ENCODE results near the gene PLA2G2F.
A peak's percentile ranks its signal among the peaks of the same experiment; 100 is the strongest.

PLA2G2F gene

GRCh38 chr1:20164694-20165202 is 25.6 kb downstream of the PLA2G2F start:
- no peak for TF ChIP-seq CTCF (IDR thresholded peaks at IDR 0.05; ENCODE audit: control extremely low read depth, extremely low read depth, low read depth, missing control alignments)
- DNase-seq (ENCODE audit: extremely low spot score): no peak
- ChIA-PET POLR2A (no interaction called here), CTCF (interaction anchor here (0.8 to 6.4 kb wide), 6 partner anchors 10 to 32 kb away, joined by 3 to 46 read pairs (median 4); no protein-coding TSS in a partner anchor)

GRCh38 chr1:20165522-20165951 is 26.4 kb downstream of the PLA2G2F start:
- ChIA-PET CTCF (interaction anchor here (0.9 to 6.4 kb wide), 7 partner anchors 10 to 248 kb away, joined by 3 to 46 read pairs (median 5); no protein-coding TSS in a partner anchor), POLR2A (no interaction called here)
- TF ChIP-seq CTCF (IDR thresholded peaks at IDR 0.05; ENCODE audit: control extremely low read depth, extremely low read depth, low read depth, missing control alignments): peak; percentile 30
- peak; percentile 61 for DNase-seq (ENCODE audit: extremely low spot score)

GRCh38 chr1:20166051-20166450 is 26.9 kb downstream of the PLA2G2F start:
- no peak for DNase-seq (ENCODE audit: extremely low spot score)
- TF ChIP-seq CTCF (IDR thresholded peaks at IDR 0.05; ENCODE audit: control extremely low read depth, extremely low read depth, low read depth, missing control alignments): no peak
- CTCF ChIA-PET: interaction anchor here (0.9 to 6.4 kb wide), 5 partner anchors 9 to 248 kb away, joined by 3 to 46 read pairs (median 5); no protein-coding TSS in a partner anchor
- POLR2A ChIA-PET: no interaction called here

GRCh38 chr1:20167126-20167525 is 28.0 kb downstream of the PLA2G2F start:
- CTCF ChIA-PET: interaction anchor here (1.3 to 6.4 kb wide), 3 partner anchors 15 to 250 kb away, joined by 4 to 46 read pairs (median 5); no protein-coding TSS in a partner anchor
- no peak for DNase-seq (ENCODE audit: extremely low spot score)
- no peak for TF ChIP-seq CTCF (IDR thresholded peaks at IDR 0.05; ENCODE audit: control extremely low read depth, extremely low read depth, low read depth, missing control alignments)
- POLR2A ChIA-PET: no interaction called here

- ChIA-PET POLR2A (no interaction called here), CTCF (interaction anchor here (1.3 to 6.4 kb wide), 4 partner anchors 11 to 27 kb away, joined by 4 to 46 read pairs (median 4); no protein-coding TSS in a partner anchor)
Measured at GRCh38 chr1:20168564-20169491, 29.7 kb downstream of the PLA2G2F start.

More at GRCh38 chr1:20168564-20169491, 29.7 kb downstream of the PLA2G2F start:
- TF ChIP-seq CTCF (IDR thresholded peaks at IDR 0.05; ENCODE audit: control extremely low read depth, extremely low read depth, low read depth, missing control alignments): no peak
- DNase-seq (ENCODE audit: extremely low spot score): no peak
